Smooth muscle cell (in vitro differentiated cells): ENCODE data around the gene SSU72. TPM values are rescaled to one million over a fixed set of nuclear protein-coding genes. Genes with fewer than 3 reads are reported as not detected.
A peak's percentile ranks its signal among the peaks of the same experiment; 100 is the strongest.
"Not testable (repeated sequence)": the region's sequence is repeated elsewhere in the genome, so short reads cannot be mapped to it uniquely, and the experiment has no call there.

Experiments
- DNase-seq: peaks from one replicate; lab custom pipeline; 2025; ENCODE audit not compliant: unreplicated experiment; lab: John Stamatoyannopoulos, UW
- H2AFZ ChIP-seq: fragments of 200-600 bp; sonication (generic); 2 replicates; pipeline ENCODE4 v1.6.0; 2016; ENCODE audit warnings: antibody characterized with exemption, low read depth, mild to moderate bottlenecking
- H3F3A ChIP-seq: fragments of 200-600 bp; sonication (generic); 2 replicates; pipeline ENCODE4 v1.6.0; 2017; ENCODE audit warnings: antibody characterized with exemption, low read depth
- H3K27ac ChIP-seq: fragments of 200-600 bp; sonication (generic); 2 replicates; pipeline ENCODE4 v1.5.1; 2016; ENCODE audit warnings: low read depth, mild to moderate bottlenecking
- H3K27me3 ChIP-seq: fragments of 200-600 bp; sonication (generic); 2 replicates; pipeline ENCODE4 v1.6.1; 2016; ENCODE audit warnings: low read depth, mild to moderate bottlenecking
- H3K36me3 ChIP-seq: fragments of 200-600 bp; sonication (generic); 2 replicates; pipeline ENCODE4 v1.5.1; 2016; ENCODE audit warnings: low read depth
- H3K4me1 ChIP-seq: fragments of 200-600 bp; sonication (generic); 2 replicates; pipeline ENCODE4 v1.5.1; 2016; ENCODE audit warnings: low read depth
- H3K4me2 ChIP-seq: fragments of 200-600 bp; sonication (generic); 2 replicates; pipeline ENCODE4 v1.6.0; 2016; ENCODE audit warnings: mild to moderate bottlenecking
- H3K4me3 ChIP-seq: fragments of 200-600 bp; sonication (generic); 2 replicates; pipeline ENCODE4 v1.5.1; 2016; ENCODE audit warnings: mild to moderate bottlenecking
- H3K79me2 ChIP-seq: fragments of 200-600 bp; sonication (generic); 2 replicates; pipeline ENCODE4 v1.6.0; 2016; ENCODE audit warnings: low read depth, mild to moderate bottlenecking
- H3K9ac ChIP-seq: fragments of 200-600 bp; sonication (generic); 2 replicates; pipeline ENCODE4 v1.6.0; 2016; ENCODE audit warnings: low read depth
- H3K9me3 ChIP-seq: fragments of 200-600 bp; sonication (generic); replicated peaks from 2 replicates; pipeline ENCODE4 v1.5.1; 2016; ENCODE audit warnings: low read depth
- H4K20me1 ChIP-seq: fragments of 200-600 bp; sonication (generic); 2 replicates; pipeline ENCODE4 v1.6.0; 2016; ENCODE audit warnings: low read depth
- CTCF ChIP-seq: fragments of 200-600 bp; sonication (generic); IDR thresholded peaks from 2 replicates; pipeline ENCODE4 v1.5.1; 2017; ENCODE audit warnings: borderline replicate concordance, mild to moderate bottlenecking, antibody characterized with exemption; ENCODE audit not compliant: insufficient read depth, poor library complexity, severe bottlenecking
- WGBS: methylation state at CpG from one replicate; pipeline ENCODE4 v1.1.7; 2016; ENCODE audit warnings: low lambda C conversion rate; 5-methylcytosine and 5-hydroxymethylcytosine counted together
- polyA plus RNA-seq: library from polyadenylated mRNA; unstranded; fragments of >200 nt; fragmentation: Nextera tagmentation; extraction: Ambion mirVana; gene quantifications from 2 replicates; pipeline ENCODE4 v1.2.1, GENCODE V29; 2016
- total RNA-seq: library from RNA; depleted of rRNA; stranded (reverse); fragments of >200 nt; gene quantifications from 2 replicates; pipeline ENCODE4 v1.2.3, GENCODE V29; 2014

The SSU72 gene
- total and polyA plus RNA-seq, 2 experiments from 2014 or later: 116 to 223 TPM

- no peak for DNase-seq
- Histone ChIP-seq H3K79me2 (no peaks in the 10 kb centered on the region), H3K36me3 (no peaks in the 10 kb centered on the region), H3K4me3 (no peak overlapping the region), H4K20me1 (no peaks in the 10 kb centered on the region), H3K4me1 (no peaks in the 10 kb centered on the region), H2AFZ (no peak overlapping the region), H3K27ac (no peak overlapping the region), H3K4me2 (no peak overlapping the region), H3F3A (no peaks in the 10 kb centered on the region), H3K9ac (no peak overlapping the region), H3K27me3 (peaks cover 53% of the 10 kb centered on the region), H3K9me3 (no peaks in the 10 kb centered on the region)
- TF ChIP-seq CTCF: peak; percentile 20
- WGBS: 35% methylated on average over 14 of the region's 16 CpGs
These were observed 22.7 kb upstream of the SSU72 start for GRCh38 chr1:1597275-1597930.

GRCh38 chr1:1596493-1597274 lies 22.0 kb upstream of the SSU72 start:
- H2AFZ ChIP-seq: no peak overlapping the region

GRCh38 chr1:1595341-1595740 lies 20.7 kb upstream of the SSU72 start:
- not testable (repeated sequence) for H3K9ac ChIP-seq, H3K4me3 ChIP-seq, H3K4me2 ChIP-seq, DNase-seq, H2AFZ ChIP-seq, H3K27ac ChIP-seq, H3K79me2 ChIP-seq, H4K20me1 ChIP-seq, H3K4me1 ChIP-seq, H3K9me3 ChIP-seq, H3F3A ChIP-seq, H3K36me3 ChIP-seq
- whole genome bisulfite sequencing: 85% methylated on average over 2 of the region's 2 CpGs
- peaks cover 39% of the 10 kb centered on the region for H3K27me3 ChIP-seq

More at GRCh38 chr1:1596493-1597274, 22.0 kb upstream of the SSU72 start:
- Histone ChIP-seq H3K27ac (no peak overlapping the region), H3K9ac (no peak overlapping the region), H3K27me3 (peaks cover 53% of the 10 kb centered on the region), H4K20me1 (no peaks in the 10 kb centered on the region), H3K36me3 (no peaks in the 10 kb centered on the region), H3K4me3 (no peak overlapping the region), H3K4me1 (no peaks in the 10 kb centered on the region), H3F3A (no peaks in the 10 kb centered on the region), H3K4me2 (no peak overlapping the region), H3K79me2 (no peaks in the 10 kb centered on the region), H3K9me3 (no peaks in the 10 kb centered on the region)
- WGBS: 71% methylated on average over 10 of the region's 12 CpGs
- no peak for TF ChIP-seq CTCF
- no peak for DNase-seq

GRCh38 chr1:1594602-1595260 lies 20.1 kb upstream of the SSU72 start:
- 78% methylated on average over 10 of the region's 10 CpGs for WGBS
- no peaks in the 10 kb centered on the region for H3K9me3 ChIP-seq
- peaks cover 37% of the 10 kb centered on the region for H3K27me3 ChIP-seq
- no peaks in the 10 kb centered on the region for H3K4me1 ChIP-seq
- H3K9ac ChIP-seq: no peak overlapping the region
- no peak for TF ChIP-seq CTCF
- no peak overlapping the region for H2AFZ ChIP-seq
- no peak overlapping the region for H3K27ac ChIP-seq
- no peak for DNase-seq
- H3K36me3 ChIP-seq: no peaks in the 10 kb centered on the region
- H3F3A ChIP-seq: no peaks in the 10 kb centered on the region
- H4K20me1 ChIP-seq: no peaks in the 10 kb centered on the region
- no peak overlapping the region for H3K4me3 ChIP-seq
- H3K79me2 ChIP-seq: no peaks in the 10 kb centered on the region
- no peak overlapping the region for H3K4me2 ChIP-seq
